BLaER1 treated with 17β-estradiol and CSF1 and Interleukin-3, amounts not matched to agents 10 nM and 100 nM (cell line): Measurements from ENCODE around the gene PAK4.

Source experiments
- H3K27ac ChIP-seq, 11 experiments: shearing (Covaris generic); formaldehyde crosslinking; 2 replicates each; pipeline ENCODE4 v1.8.1; 2022
- H3K27me3 ChIP-seq, 11 experiments: shearing (Covaris generic); formaldehyde crosslinking; 2 replicates each; pipeline ENCODE4 v1.8.1; 2022
- H3K36me3 ChIP-seq, 11 experiments: shearing (Covaris generic); formaldehyde crosslinking; 2 replicates each; pipeline ENCODE4 v1.8.1; 2022
- H3K4me1 ChIP-seq, 10 experiments: shearing (Covaris generic); formaldehyde crosslinking; 2 replicates each; pipeline ENCODE4 v1.8.1; 2022
- H3K4me2 ChIP-seq, 11 experiments: shearing (Covaris generic); formaldehyde crosslinking; 2 replicates each; pipeline ENCODE4 v1.8.1; 2022
- H3K4me3 ChIP-seq, 10 experiments: shearing (Covaris generic); formaldehyde crosslinking; 2 replicates each; pipeline ENCODE4 v1.8.1; 2022
- H3K9ac ChIP-seq, 11 experiments: shearing (Covaris generic); formaldehyde crosslinking; 2 replicates each; pipeline ENCODE4 v1.8.1; 2022
- H3K9me3 ChIP-seq, 11 experiments: shearing (Covaris generic); formaldehyde crosslinking; replicated peaks in 1 of 11; 2 replicates each; pipeline ENCODE4 v1.8.1; 2022
- H4K20me1 ChIP-seq, 11 experiments: shearing (Covaris generic); formaldehyde crosslinking; 2 replicates each; pipeline ENCODE4 v1.8.1; 2022
- Cebpa-rat ChIP-seq, 11 experiments: shearing (Covaris generic); IDR thresholded peaks; 2 replicates each; pipeline ENCODE4 v1.8.1; 2022

Gene PAK4

DNA sequence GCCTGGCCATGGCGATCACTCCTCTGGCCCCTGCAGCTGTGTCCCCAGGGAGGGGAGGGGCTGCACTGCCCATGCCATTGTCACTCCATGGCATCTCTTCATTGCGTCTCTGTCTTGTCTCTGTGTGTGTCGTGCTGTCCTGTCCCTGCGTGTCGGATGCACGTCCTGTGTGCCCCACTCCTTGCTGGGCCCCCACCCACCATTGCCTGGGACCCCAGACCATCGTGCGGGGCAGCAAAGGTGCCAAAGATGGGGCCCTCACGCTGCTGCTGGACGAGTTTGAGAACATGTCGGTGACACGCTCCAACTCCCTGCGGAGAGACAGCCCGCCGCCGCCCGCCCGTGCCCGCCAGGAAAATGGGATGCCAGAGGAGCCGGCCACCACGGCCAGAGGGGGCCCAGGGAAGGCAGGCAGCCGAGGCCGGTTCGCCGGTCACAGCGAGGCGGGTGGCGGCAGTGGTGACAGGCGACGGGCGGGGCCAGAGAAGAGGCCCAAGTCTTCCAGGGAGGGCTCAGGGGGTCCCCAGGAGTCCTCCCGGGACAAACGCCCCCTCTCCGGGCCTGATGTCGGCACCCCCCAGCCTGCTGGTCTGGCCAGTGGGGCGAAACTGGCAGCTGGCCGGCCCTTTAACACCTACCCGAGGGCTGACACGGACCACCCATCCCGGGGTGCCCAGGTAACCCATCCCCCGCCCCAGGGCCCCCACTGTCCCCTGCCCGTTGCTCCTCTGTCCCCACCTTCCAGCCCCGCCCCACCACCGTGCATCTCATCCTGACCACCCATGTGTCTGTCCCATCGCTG is 47.3 kb downstream of the PAK4 start:
- Histone ChIP-seq H3K4me1 (peaks cover 0 to 5% (median 3%) of the 10 kb centered on the region in 10 experiments; a peak in 11 of 20 replicates), H3K9me3 (no peaks in the 10 kb centered on the region), H3K9ac (no peak overlapping the region), H3K27me3 (no peaks in the 10 kb centered on the region), H4K20me1 (peaks cover 0 to 89% (median 28%) of the 10 kb centered on the region in 11 experiments; a peak in 18 of 22 replicates), H3K36me3 (peaks cover 47 to 95% (median 66%) of the 10 kb centered on the region in 11 experiments), H3K4me2 (no peak overlapping the region), H3K4me3 (no peak overlapping the region), H3K27ac (no peak overlapping the region)
- TF ChIP-seq Cebpa-rat (IDR thresholded peaks at IDR 0.05) = no peak

DNA sequence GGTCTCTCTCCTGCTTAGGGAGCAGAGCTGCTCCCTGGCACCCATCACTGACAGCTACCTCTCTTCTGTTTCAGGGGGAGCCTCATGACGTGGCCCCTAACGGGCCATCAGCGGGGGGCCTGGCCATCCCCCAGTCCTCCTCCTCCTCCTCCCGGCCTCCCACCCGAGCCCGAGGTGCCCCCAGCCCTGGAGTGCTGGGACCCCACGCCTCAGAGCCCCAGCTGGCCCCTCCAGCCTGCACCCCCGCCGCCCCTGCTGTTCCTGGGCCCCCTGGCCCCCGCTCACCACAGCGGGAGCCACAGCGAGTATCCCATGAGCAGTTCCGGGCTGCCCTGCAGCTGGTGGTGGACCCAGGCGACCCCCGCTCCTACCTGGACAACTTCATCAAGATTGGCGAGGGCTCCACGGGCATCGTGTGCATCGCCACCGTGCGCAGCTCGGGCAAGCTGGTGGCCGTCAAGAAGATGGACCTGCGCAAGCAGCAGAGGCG is 48.0 kb downstream of the PAK4 start:
- Histone ChIP-seq H4K20me1 (peaks cover 0 to 89% (median 22%) of the 10 kb centered on the region in 11 experiments; a peak in 16 of 22 replicates), H3K9me3 (no peaks in the 10 kb centered on the region), H3K36me3 (peaks cover 54 to 96% (median 73%) of the 10 kb centered on the region in 11 experiments), H3K9ac (no peak overlapping the region), H3K4me1 (peaks cover 0 to 11% (median 10%) of the 10 kb centered on the region in 10 experiments; a peak in 16 of 20 replicates), H3K27me3 (no peaks in the 10 kb centered on the region), H3K4me3 (no peak overlapping the region), H3K4me2 (no peak overlapping the region), H3K27ac (no peak overlapping the region)
- no peak for TF ChIP-seq Cebpa-rat (IDR thresholded peaks at IDR 0.05)

DNA sequence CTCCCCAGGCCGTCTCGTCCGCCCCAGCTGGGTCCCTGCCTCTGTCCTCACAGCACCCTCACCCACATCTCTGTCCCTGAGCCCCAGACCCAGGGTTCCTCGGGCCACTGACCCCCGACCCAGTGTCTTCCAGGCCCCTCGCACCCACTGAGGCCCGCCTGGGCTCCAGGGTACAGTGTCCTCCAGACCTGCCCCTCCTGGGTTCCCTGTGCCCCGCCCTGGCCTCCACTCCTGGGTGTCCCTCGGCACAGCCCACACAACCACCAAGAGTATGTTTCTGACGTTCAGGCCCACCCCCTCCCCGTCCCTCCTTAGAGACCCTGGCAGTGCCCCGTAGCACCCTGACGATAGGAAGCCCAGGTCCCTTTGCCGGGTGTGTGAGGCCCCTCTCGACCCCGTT is 48.6 kb downstream of the PAK4 start:
- Histone ChIP-seq H3K36me3 (peaks cover 58 to 95% (median 77%) of the 10 kb centered on the region in 11 experiments), H3K27me3 (no peaks in the 10 kb centered on the region)

DNA sequence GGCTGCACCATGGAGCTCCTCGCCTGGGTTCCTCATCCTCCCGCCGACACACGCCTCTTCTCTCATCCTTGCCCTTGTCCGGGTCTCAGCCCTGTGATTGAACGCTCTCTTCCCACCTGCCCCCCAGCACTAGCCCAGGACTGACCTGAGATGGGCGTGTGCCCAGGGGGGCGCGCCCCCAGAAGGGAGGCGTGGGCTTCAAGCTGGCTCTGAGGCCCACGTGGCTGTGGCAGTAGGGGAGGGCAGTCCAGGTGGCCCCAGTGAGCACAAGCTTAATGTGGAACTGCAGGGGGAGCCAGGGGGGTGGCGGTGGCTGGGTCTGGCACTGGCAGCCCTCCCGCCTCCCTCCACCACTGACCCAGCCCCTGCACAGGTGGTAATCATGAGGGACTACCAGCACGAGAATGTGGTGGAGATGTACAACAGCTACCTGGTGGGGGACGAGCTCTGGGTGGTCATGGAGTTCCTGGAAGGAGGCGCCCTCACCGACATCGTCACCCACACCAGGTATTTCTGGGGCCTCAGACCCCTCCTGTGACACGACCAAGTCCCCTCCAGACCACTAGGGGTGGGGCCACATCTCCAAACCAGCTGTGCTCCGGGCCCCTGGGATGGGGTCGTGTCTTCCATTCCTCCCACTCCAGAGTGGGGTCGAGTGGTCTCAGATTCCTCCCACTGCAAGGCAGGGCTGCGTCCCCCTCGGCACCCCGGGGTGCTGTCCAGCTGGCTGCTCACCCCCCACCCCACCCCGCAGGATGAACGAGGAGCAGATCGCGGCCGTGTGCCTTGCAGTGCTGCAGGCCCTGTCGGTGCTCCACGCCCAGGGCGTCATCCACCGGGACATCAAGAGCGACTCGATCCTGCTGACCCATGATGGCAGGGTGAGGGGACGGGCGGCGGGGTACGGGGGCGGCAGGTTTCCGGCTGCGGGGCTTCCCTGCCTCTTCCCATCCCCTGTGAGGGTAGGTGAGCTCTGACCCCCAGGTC is 49.3 kb downstream of the PAK4 start:
- Histone ChIP-seq H3K4me2 (no peak overlapping the region), H4K20me1 (peaks cover 0 to 88% (median 21%) of the 10 kb centered on the region in 11 experiments; a peak in 14 of 22 replicates), H3K4me3 (no peak overlapping the region), H3K9me3 (no peaks in the 10 kb centered on the region), H3K27me3 (no peaks in the 10 kb centered on the region), H3K9ac (no peak overlapping the region), H3K27ac (no peak overlapping the region), H3K36me3 (peaks cover 56 to 92% (median 75%) of the 10 kb centered on the region in 11 experiments), H3K4me1 (peaks cover 0 to 24% (median 22%) of the 10 kb centered on the region in 10 experiments; a peak in 16 of 20 replicates)
- no peak for TF ChIP-seq Cebpa-rat (IDR thresholded peaks at IDR 0.05)

More for the DNA sequence above, 48.6 kb downstream of the PAK4 start:
- Histone ChIP-seq H3K4me1 (peaks cover 0 to 17% (median 16%) of the 10 kb centered on the region in 10 experiments; a peak in 16 of 20 replicates), H4K20me1 (peaks cover 0 to 87% (median 18%) of the 10 kb centered on the region in 11 experiments; a peak in 15 of 22 replicates), H3K9me3 (no peaks in the 10 kb centered on the region), H3K27ac (no peak overlapping the region), H3K9ac (no peak overlapping the region), H3K4me2 (no peak overlapping the region), H3K4me3 (no peak overlapping the region)
- TF ChIP-seq Cebpa-rat (IDR thresholded peaks at IDR 0.05) = no peak

DNA sequence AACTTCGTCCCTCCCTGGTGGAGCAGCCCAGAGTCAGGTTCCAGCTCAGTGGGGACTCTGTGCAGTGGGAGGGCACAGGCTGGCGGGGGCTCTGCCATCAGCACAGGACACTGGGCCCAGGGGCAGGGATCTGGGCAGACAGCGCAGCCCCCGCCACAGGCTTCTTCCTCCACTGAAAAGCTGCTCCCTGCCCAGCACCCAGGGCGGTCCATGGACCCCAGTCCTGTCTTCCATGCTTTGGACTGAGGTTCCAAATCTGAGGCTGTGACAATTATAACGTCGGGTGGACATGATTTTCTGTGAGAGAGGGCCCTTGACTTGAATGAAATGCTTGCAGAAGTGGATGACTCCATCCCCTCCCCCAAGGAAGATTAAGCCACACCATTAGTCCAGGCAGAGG is 50.0 kb downstream of the PAK4 start:
- peaks cover 0 to 31% (median 27%) of the 10 kb centered on the region in 10 experiments; a peak in 16 of 20 replicates for H3K4me1 ChIP-seq
- TF ChIP-seq Cebpa-rat (IDR thresholded peaks at IDR 0.05) = no peak
- H3K27me3 ChIP-seq = no peaks in the 10 kb centered on the region
- no peak overlapping the region for H3K27ac ChIP-seq
- H3K4me2 ChIP-seq = no peak overlapping the region
- H3K4me3 ChIP-seq = no peak overlapping the region
- peaks cover 50 to 91% (median 69%) of the 10 kb centered on the region in 11 experiments for H3K36me3 ChIP-seq
- no peaks in the 10 kb centered on the region for H3K9me3 ChIP-seq
- peaks cover 0 to 83% (median 16%) of the 10 kb centered on the region in 11 experiments; a peak in 14 of 22 replicates for H4K20me1 ChIP-seq
- H3K9ac ChIP-seq = no peak overlapping the region

DNA sequence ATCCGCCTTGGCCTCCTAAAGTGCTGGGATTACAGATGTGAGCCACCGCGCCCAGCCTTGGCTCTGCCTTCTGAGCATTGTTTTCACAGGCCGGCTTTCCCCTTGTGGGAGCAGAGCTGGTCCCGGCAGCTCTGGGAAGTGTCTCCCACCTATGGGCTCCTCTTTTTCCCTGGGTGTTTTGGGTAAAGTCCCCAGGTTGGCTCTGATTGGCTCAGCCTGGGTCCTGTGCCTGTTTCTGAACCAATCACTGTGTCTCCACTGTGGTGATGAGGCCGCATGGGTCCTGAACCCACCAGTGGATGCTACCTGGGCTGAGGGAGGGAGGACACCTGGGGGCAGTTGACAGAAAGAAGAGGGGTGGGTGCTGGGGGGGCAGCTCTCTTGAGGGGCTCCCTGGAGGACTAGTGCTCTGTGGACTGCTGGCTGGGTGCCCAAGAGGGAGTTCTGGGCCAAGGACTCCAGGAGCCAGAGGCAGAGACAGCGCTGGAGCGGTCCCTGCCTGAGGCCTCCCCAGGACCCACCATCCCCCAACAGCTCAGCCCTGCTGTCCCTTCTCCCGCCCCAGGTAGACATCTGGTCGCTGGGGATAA is 51.6 kb downstream of the PAK4 start:
- Histone ChIP-seq H3K4me2 (0 out of 22 replicates have a peak overlapping the region, but pooled peaks of 1 of the 11 experiments have one; percentile 43), H3K27ac (no peak overlapping the region), H4K20me1 (peaks cover 0 to 66% (median 10%) of the 10 kb centered on the region in 11 experiments; a peak in 10 of 22 replicates), H3K4me3 (no peak overlapping the region), H3K36me3 (peaks cover 52 to 91% (median 71%) of the 10 kb centered on the region in 11 experiments; a peak in 21 of 22 replicates), H3K27me3 (no peaks in the 10 kb centered on the region), H3K4me1 (peaks cover 0 to 38% (median 29%) of the 10 kb centered on the region in 10 experiments; a peak in 16 of 20 replicates), H3K9ac (no peak overlapping the region), H3K9me3 (no peaks in the 10 kb centered on the region)
- TF ChIP-seq Cebpa-rat (IDR thresholded peaks at IDR 0.05) = no peak

DNA sequence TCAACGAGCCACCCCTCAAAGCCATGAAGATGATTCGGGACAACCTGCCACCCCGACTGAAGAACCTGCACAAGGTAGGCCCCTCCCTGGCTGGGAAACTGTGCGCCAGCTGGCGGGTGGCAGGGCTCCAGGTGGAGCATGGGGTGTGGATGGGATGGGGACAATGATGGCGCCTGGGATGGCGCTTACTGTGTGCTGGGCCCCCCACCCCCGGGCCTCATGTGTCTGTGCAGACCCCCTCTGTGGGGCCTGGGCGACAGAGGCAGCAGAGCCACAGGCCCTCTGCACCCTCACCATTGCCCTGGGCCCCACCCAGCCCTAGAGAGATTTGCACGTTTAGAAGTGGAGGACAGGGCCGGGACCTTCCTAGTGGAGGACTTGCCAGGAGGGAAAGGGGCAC is 52.1 kb downstream of the PAK4 start:
- TF ChIP-seq Cebpa-rat (IDR thresholded peaks at IDR 0.05) = no peak
- H3K9me3 ChIP-seq = no peaks in the 10 kb centered on the region
- no peaks in the 10 kb centered on the region for H3K27me3 ChIP-seq
- peaks cover 48 to 90% (median 65%) of the 10 kb centered on the region in 11 experiments; a peak in 21 of 22 replicates for H3K36me3 ChIP-seq
- no peak overlapping the region for H3K4me3 ChIP-seq
- H3K9ac ChIP-seq = no peak overlapping the region
- H3K4me2 ChIP-seq = peak overlapping the region in 5 of 11 experiments; percentile 43 to 82 (median 49); a peak in 6 of 22 replicates
- peaks cover 0 to 61% (median 9%) of the 10 kb centered on the region in 11 experiments; a peak in 9 of 22 replicates for H4K20me1 ChIP-seq
- H3K27ac ChIP-seq = no peak overlapping the region
- peaks cover 0 to 38% (median 29%) of the 10 kb centered on the region in 10 experiments; a peak in 16 of 20 replicates for H3K4me1 ChIP-seq
